HepG2 (cell line): ENCODE results near the gene TNN. TPM values are rescaled to one million over a fixed set of nuclear protein-coding genes. Genes with fewer than 3 reads are reported as not detected.

ENCODE experiments used
- ATAC-seq: fragments of 200-7000 bp; cut with Tn5 transposase; 3 replicates; pipeline ENCODE4 v1.9.1; 2020; ENCODE audit warnings: mild to moderate bottlenecking, moderate library complexity
- BruUV-seq: library from RNA; stranded (reverse); fragments of 400-500 nt; replicated peaks from 2 replicates; lab custom pipeline; 2021; lab: Mats Ljungman, UMichigan
- CTCF ChIA-PET: fragments of 300-600 bp; formaldehyde crosslinking; extraction: SDS; loops from one replicate; lab custom pipeline; 2021; ENCODE audit warnings: low total read pairs, inconsistent platforms, low intra/inter-chr PET ratio; lab: Yijun Ruan, JAX
- POLR2A ChIA-PET: fragments of 350-600 bp; sonication (Branson Sonifier 250); formaldehyde crosslinking; loops from one replicate; lab custom pipeline; 2020; ENCODE audit warnings: antibody characterized with exemption, inconsistent platforms; lab: Yijun Ruan, JAX
- DNase-seq: peaks from one replicate; pipeline ENCODE4 v3.0.0-alpha.2; 2015; ENCODE audit warnings: low spot score
- FAIRE-seq: peaks from 3 replicates; lab custom pipeline; 2011; peaks lifted over from hg19 to GRCh38; lab: Jason Lieb, UNC
- H2AFZ ChIP-seq: one replicate; pipeline ENCODE4 v1.6.1; 2011; ENCODE audit warnings: low read length, inconsistent platforms
- H3K27ac ChIP-seq: fragments of 300-600 bp; 3 replicates; pipeline ENCODE4 v1.8.0; 2011; ENCODE audit warnings: mixed run types, mild to moderate bottlenecking, mixed read lengths, low read length, inconsistent platforms; ENCODE audit not compliant: insufficient read depth; ENCODE audit errors: extremely low read length
- H3K27me3 ChIP-seq, 2 experiments: fragments of 200-600 bp in 1 of 2; 2 replicates in 1 of 2; 3 replicates in 1 of 2; pipeline versions ENCODE4 v1.6.0 to v1.8.0; 2011; ENCODE audit warnings: low read length in 2 of 2, mild to moderate bottlenecking in 2 of 2, moderate library complexity in 2 of 2, inconsistent platforms in 1 of 2; ENCODE audit not compliant: insufficient read depth in 2 of 2, control insufficient read depth in 1 of 2
- H3K36me3 ChIP-seq, 2 experiments: fragments of 200-600 bp in 1 of 2; replicated peaks in 1 of 2; 2 replicates in 1 of 2; 3 replicates in 1 of 2; pipeline versions ENCODE4 v1.5.1 to v1.8.0; 2011; ENCODE audit warnings: low read length in 2 of 2, inconsistent platforms in 1 of 2; ENCODE audit not compliant: insufficient read depth in 2 of 2, control insufficient read depth in 1 of 2
- H3K4me1 ChIP-seq: 2 replicates; pipeline ENCODE4 v1.5.1; 2012; ENCODE audit warnings: low read length, inconsistent platforms; ENCODE audit not compliant: insufficient read depth
- H3K4me2 ChIP-seq: 2 replicates; pipeline ENCODE4 v1.6.0; 2011; ENCODE audit warnings: low read depth, low read length, inconsistent platforms
- H3K4me3 ChIP-seq, 3 experiments: fragments of 200-600 bp in 1 of 3; sonication (generic), shearing (Covaris generic) in 1 of 3; replicated peaks in 1 of 3; 2 replicates each; pipeline ENCODE4 v1.5.1; 2011 to 2016; ENCODE audit warnings: low read length in 3 of 3, inconsistent platforms in 2 of 3, low read depth in 2 of 3, mild to moderate bottlenecking in 2 of 3, control low read depth in 1 of 3, mixed read lengths in 1 of 3; ENCODE audit not compliant: insufficient read depth in 1 of 3
- H3K79me2 ChIP-seq: one replicate; pipeline ENCODE4 v1.6.1; 2011; ENCODE audit warnings: low read length, inconsistent platforms; ENCODE audit not compliant: insufficient read depth
- H3K9ac ChIP-seq: 2 replicates; pipeline ENCODE4 v1.6.0; 2011; ENCODE audit warnings: mild to moderate bottlenecking, low read depth, low read length, inconsistent platforms; ENCODE audit not compliant: insufficient read depth
- H3K9me3 ChIP-seq: 2 replicates; pipeline ENCODE4 v1.5.1; 2012; ENCODE audit warnings: mild to moderate bottlenecking, low read length
- H4K20me1 ChIP-seq: 2 replicates; pipeline ENCODE4 v1.6.0; 2011; ENCODE audit warnings: inconsistent platforms, mild to moderate bottlenecking, low read length, moderate library complexity; ENCODE audit not compliant: insufficient read depth
- ZFP41 ChIP-seq: sonication (generic); formaldehyde crosslinking; IDR thresholded peaks from 2 replicates; pipeline ENCODE4 v1.4.0; 2020; ENCODE audit warnings: mild to moderate bottlenecking, missing genetic modification reagents, borderline replicate concordance
- WGBS: methylation state at CpG from one replicate; pipeline ENCODE4 v1.1.6; 2017; ENCODE audit warnings: low lambda C conversion rate; 5-methylcytosine and 5-hydroxymethylcytosine counted together
- in situ Hi-C: cut with HindIII; loops from 2 replicates; pipeline ENCODE4 v1.10.0; 2017; ENCODE audit warnings: low pct_unique_long_range_greater_than_20kb; ENCODE audit not compliant: extremely low pct_ligation_motif_present
- intact Hi-C: fragments of 100-400 bp; cut with micrococcal nuclease; formaldehyde crosslinking; loops from one replicate; pipeline ENCODE4 v1.10.0; 2022; ENCODE audit not compliant: unreplicated experiment
- polyA plus RNA-seq, 8 experiments: library from polyadenylated mRNA; depleted of rRNA in 3 of 8; stranded (reverse) in 7 of 8; unstranded in 1 of 8; fragments of >200 nt; fragmentation: Illumina TruSeq in 4 of 8; extraction: Trizol in 4 of 8; gene quantifications; 2 replicates each; pipeline versions ENCODE4 v1.2.1 to v1.2.3, GENCODE V29; 2011 to 2016; ENCODE audit warnings: low read depth in 4 of 8, missing spikeins in 1 of 8, mixed read lengths in 1 of 8; ENCODE audit not compliant: insufficient read depth in 1 of 8
- total RNA-seq, 5 experiments: library from RNA; depleted of rRNA; stranded (reverse); fragments of >200 nt; fragmentation: Illumina TruSeq; extraction: Trizol; gene quantifications; 2 replicates each; pipeline ENCODE4 v1.2.3, GENCODE V29; 2016; ENCODE audit warnings: low read depth in 1 of 5
- TF ChIP-seq, protein P1 (sequence below): sonication (generic); formaldehyde crosslinking; IDR thresholded peaks from 2 replicates; pipeline ENCODE4 v1.4.0; 2020; ENCODE audit warnings: missing genetic modification reagents

TNN gene
- total and polyA plus RNA-seq, 2 of the 13 experiments (the other 11 are each of a cell fraction or from before 2014, with no cell fraction given): not detected

GRCh38 chr1:175192111-175192629 lies 124.5 kb downstream of the TNN start:
- no peaks in the 10 kb centered on the region for H3K9me3 ChIP-seq
- BruUV-seq: TSS peak; percentile 53
- no peak for FAIRE-seq
- peak; percentile 49 for ATAC-seq
- CTCF ChIA-PET: no interaction called here
- intact Hi-C loops: loop anchor here (5.0 kb wide), 1 partner anchor 40 kb away; no protein-coding TSS in a partner anchor
- H2AFZ ChIP-seq: no peak overlapping the region
- 0 out of 2 replicates have a peak overlapping the region, but pooled peaks have one; percentile 0 for H3K9ac ChIP-seq
- TF ChIP-seq ZFP41 (CRISPR knock-in tag): no peak
- TF ChIP-seq, protein P1, sequence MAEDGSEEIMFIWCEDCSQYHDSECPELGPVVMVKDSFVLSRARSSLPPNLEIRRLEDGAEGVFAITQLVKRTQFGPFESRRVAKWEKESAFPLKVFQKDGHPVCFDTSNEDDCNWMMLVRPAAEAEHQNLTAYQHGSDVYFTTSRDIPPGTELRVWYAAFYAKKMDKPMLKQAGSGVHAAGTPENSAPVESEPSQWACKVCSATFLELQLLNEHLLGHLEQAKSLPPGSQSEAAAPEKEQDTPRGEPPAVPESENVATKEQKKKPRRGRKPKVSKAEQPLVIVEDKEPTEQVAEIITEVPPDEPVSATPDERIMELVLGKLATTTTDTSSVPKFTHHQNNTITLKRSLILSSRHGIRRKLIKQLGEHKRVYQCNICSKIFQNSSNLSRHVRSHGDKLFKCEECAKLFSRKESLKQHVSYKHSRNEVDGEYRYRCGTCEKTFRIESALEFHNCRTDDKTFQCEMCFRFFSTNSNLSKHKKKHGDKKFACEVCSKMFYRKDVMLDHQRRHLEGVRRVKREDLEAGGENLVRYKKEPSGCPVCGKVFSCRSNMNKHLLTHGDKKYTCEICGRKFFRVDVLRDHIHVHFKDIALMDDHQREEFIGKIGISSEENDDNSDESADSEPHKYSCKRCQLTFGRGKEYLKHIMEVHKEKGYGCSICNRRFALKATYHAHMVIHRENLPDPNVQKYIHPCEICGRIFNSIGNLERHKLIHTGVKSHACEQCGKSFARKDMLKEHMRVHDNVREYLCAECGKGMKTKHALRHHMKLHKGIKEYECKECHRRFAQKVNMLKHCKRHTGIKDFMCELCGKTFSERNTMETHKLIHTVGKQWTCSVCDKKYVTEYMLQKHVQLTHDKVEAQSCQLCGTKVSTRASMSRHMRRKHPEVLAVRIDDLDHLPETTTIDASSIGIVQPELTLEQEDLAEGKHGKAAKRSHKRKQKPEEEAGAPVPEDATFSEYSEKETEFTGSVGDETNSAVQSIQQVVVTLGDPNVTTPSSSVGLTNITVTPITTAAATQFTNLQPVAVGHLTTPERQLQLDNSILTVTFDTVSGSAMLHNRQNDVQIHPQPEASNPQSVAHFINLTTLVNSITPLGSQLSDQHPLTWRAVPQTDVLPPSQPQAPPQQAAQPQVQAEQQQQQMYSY (CRISPR knock-in tag): 0 out of 2 replicates have a peak, but pooled peaks have one; percentile 47
- TF ChIP-seq, all 625 proteins: peak for 1
- POLR2A ChIA-PET: no interaction called here
- peaks cover 21% of the 10 kb centered on the region for H3K4me1 ChIP-seq
- no peaks in the 10 kb centered on the region for H4K20me1 ChIP-seq
- H3K27me3 ChIP-seq: peaks cover 0 to 9% of the 10 kb centered on the region in 2 experiments; a peak in 2 of 5 replicates
- peak overlapping the region; percentile 82 for H3K4me2 ChIP-seq
- no peak overlapping the region for H3K27ac ChIP-seq
- no peak for DNase-seq
- H3K79me2 ChIP-seq: no peaks in the 10 kb centered on the region
- H3K36me3 ChIP-seq: no peaks in the 10 kb centered on the region
- in situ Hi-C loops: no loop called here
- 12% methylated on average over 16 of the region's 17 CpGs for WGBS
- peak overlapping the region; percentile 46 to 66 (median 59); a peak in 5 of 6 replicates for H3K4me3 ChIP-seq
